Epithelial cell of esophagus (primary cell): ENCODE data around the gene CCNY.

Experiments used
- DNase-seq: peaks from one replicate; pipeline ENCODE4 v3.0.0; 2010; ENCODE audit warnings: low read depth
- H3K4me3 ChIP-seq: 2 replicates; pipeline ENCODE4 v1.5.1; 2011; ENCODE audit warnings: mild to moderate bottlenecking, low read length, control low read depth
- CTCF ChIP-seq: IDR thresholded peaks from 2 replicates; pipeline ENCODE4 v1.5.1; 2011; ENCODE audit warnings: low read depth, mild to moderate bottlenecking, low read length, control low read depth, inconsistent platforms; ENCODE audit not compliant: insufficient read depth; ENCODE audit errors: missing control alignments

The CCNY gene

GRCh38 chr10:35505241-35505873 is 169.0 kb downstream of the CCNY start:
- no peak overlapping the region for H3K4me3 ChIP-seq
- TF ChIP-seq CTCF, result no peak
- no peak for DNase-seq

GRCh38 chr10:35506741-35507140 is 170.4 kb downstream of the CCNY start:
- TF ChIP-seq CTCF, result no peak
- DNase-seq, result no peak

GRCh38 chr10:35507519-35508109 is 171.3 kb downstream of the CCNY start:
- DNase-seq, result no peak
- no peak for TF ChIP-seq CTCF
- no peak overlapping the region for H3K4me3 ChIP-seq

More at GRCh38 chr10:35506741-35507140, 170.4 kb downstream of the CCNY start:
- no peak overlapping the region for H3K4me3 ChIP-seq

- no peak for DNase-seq
- TF ChIP-seq CTCF, result no peak
- H3K4me3 ChIP-seq, result no peak overlapping the region
Observed at GRCh38 chr10:35508647-35509046, 172.3 kb downstream of the CCNY start.

- no peak overlapping the region for H3K4me3 ChIP-seq
- no peak for DNase-seq
- TF ChIP-seq CTCF, result no peak
Observed at GRCh38 chr10:35510891-35511290, 174.6 kb downstream of the CCNY start.

- no peak for TF ChIP-seq CTCF
- no peak for DNase-seq
- no peak overlapping the region for H3K4me3 ChIP-seq
Observed at GRCh38 chr10:35511647-35512046, 175.3 kb downstream of the CCNY start.
